Mesendoderm (in vitro differentiated cells): ENCODE measurements around the gene PQBP1.

Experiments
- DNase-seq: peaks from one replicate; pipeline ENCODE4 v3.0.0; 2013
- H2AK5ac ChIP-seq: 2 replicates; pipeline ENCODE4 v1.6.1; 2013; ENCODE audit warnings: low read length, inconsistent platforms
- H2BK120ac ChIP-seq: 2 replicates; pipeline ENCODE4 v1.6.1; 2013; ENCODE audit warnings: low read depth, mild to moderate bottlenecking, low read length, moderate library complexity, mixed read lengths
- H2BK15ac ChIP-seq: replicated peaks from 2 replicates; pipeline ENCODE4 v1.6.1; 2013; ENCODE audit warnings: low read depth, mild to moderate bottlenecking, moderate library complexity
- H2BK5ac ChIP-seq: 2 replicates; pipeline ENCODE4 v1.6.1; 2013; ENCODE audit warnings: low read length, inconsistent platforms
- H3K18ac ChIP-seq: 2 replicates; pipeline ENCODE4 v1.6.1; 2013; ENCODE audit warnings: mild to moderate bottlenecking, low read length, mixed read lengths
- H3K23ac ChIP-seq: one replicate; pipeline ENCODE4 v1.6.1; 2013; ENCODE audit warnings: low read length
- H3K27ac ChIP-seq: 2 replicates; pipeline ENCODE4 v1.5.1; 2013; ENCODE audit warnings: low read depth, mild to moderate bottlenecking, inconsistent platforms, low read length, moderate library complexity
- H3K27me3 ChIP-seq: 2 replicates; pipeline ENCODE4 v1.6.1; 2013; ENCODE audit warnings: low read length, control low read depth, mild to moderate bottlenecking, inconsistent platforms; ENCODE audit not compliant: insufficient read depth, poor library complexity
- H3K36me3 ChIP-seq: 2 replicates; pipeline ENCODE4 v1.6.1; 2013; ENCODE audit warnings: low read length, inconsistent platforms; ENCODE audit not compliant: control insufficient read depth, insufficient read depth
- H3K4ac ChIP-seq: one replicate; pipeline ENCODE4 v1.6.1; 2013; ENCODE audit warnings: low read depth, mild to moderate bottlenecking, low read length, moderate library complexity
- H3K4me1 ChIP-seq: 2 replicates; pipeline ENCODE4 v1.6.1; 2013; ENCODE audit warnings: low read depth, low read length, inconsistent platforms; ENCODE audit not compliant: control insufficient read depth
- H3K4me2 ChIP-seq: 2 replicates; pipeline ENCODE4 v1.6.1; 2013; ENCODE audit warnings: low read length
- H3K4me3 ChIP-seq: 2 replicates; pipeline ENCODE4 v1.5.1; 2013; ENCODE audit warnings: mild to moderate bottlenecking, low read length
- H3K56ac ChIP-seq: one replicate; pipeline ENCODE4 v1.6.1; 2013; ENCODE audit warnings: low read length
- H3K79me1 ChIP-seq: 2 replicates; pipeline ENCODE4 v1.6.1; 2013; ENCODE audit warnings: low read length, inconsistent platforms
- H3K79me2 ChIP-seq: 2 replicates; pipeline ENCODE4 v1.6.1; 2013; ENCODE audit warnings: mild to moderate bottlenecking, low read length; ENCODE audit not compliant: control insufficient read depth, insufficient read depth
- H3K9ac ChIP-seq: 2 replicates; pipeline ENCODE4 v1.6.1; 2013; ENCODE audit warnings: low read length, inconsistent platforms
- H4K5ac ChIP-seq: one replicate; pipeline ENCODE4 v1.6.1; 2013; ENCODE audit warnings: low read length
- H4K8ac ChIP-seq: one replicate; pipeline ENCODE4 v1.6.1; 2013; ENCODE audit warnings: low read depth, mild to moderate bottlenecking, control low read depth, low read length, moderate library complexity
- WGBS: extraction: QIAGEN DNeasy Blood & Tissue Kit; methylation state at CpG from one replicate; pipeline ENCODE4 v1.1.7; 2013; ENCODE audit warnings: low lambda C conversion rate, missing lambda C conversion rate; ENCODE audit not compliant: insufficient coverage; ENCODE audit errors: extremely low coverage; 5-methylcytosine and 5-hydroxymethylcytosine counted together

The PQBP1 gene

DNA sequence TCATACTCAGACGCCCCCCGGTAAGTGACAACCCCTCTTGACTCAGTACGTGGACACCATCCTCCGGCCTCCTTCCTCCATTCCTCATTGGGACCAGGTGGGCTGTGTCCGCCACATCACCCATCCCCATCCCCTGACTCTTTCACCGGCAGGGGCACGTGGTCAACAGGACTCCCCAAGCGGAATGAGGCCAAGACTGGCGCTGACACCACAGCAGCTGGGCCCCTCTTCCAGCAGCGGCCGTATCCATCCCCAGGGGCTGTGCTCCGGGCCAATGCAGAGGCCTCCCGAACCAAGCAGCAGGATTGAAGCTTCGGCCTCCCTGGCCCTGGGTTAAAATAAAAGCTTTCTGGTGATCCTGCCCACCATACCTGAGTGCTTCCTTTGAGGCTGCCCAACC, 5.0 kb downstream of the PQBP1 start:
- Histone ChIP-seq H2BK120ac (no peak overlapping the region), H3K36me3 (peaks cover 2% of the 10 kb centered on the region), H3K4me1 (no peaks in the 10 kb centered on the region), H3K56ac (no peak overlapping the region), H2BK15ac (no peak overlapping the region), H3K4ac (no peak overlapping the region), H3K9ac (no peak overlapping the region), H3K18ac (no peak overlapping the region), H3K4me2 (no peak overlapping the region), H3K27ac (no peak overlapping the region), H2AK5ac (no peak overlapping the region), H4K5ac (no peak overlapping the region), H3K4me3 (no peak overlapping the region), H3K79me1 (no peaks in the 10 kb centered on the region), H3K27me3 (no peaks in the 10 kb centered on the region), H3K23ac (no peak overlapping the region), H4K8ac (no peak overlapping the region), H2BK5ac (no peak overlapping the region), H3K79me2 (peaks cover 6% of the 10 kb centered on the region)
- DNase-seq: no peak
- WGBS: no CpG with 5 or more reads among the region's 14 CpGs

DNA sequence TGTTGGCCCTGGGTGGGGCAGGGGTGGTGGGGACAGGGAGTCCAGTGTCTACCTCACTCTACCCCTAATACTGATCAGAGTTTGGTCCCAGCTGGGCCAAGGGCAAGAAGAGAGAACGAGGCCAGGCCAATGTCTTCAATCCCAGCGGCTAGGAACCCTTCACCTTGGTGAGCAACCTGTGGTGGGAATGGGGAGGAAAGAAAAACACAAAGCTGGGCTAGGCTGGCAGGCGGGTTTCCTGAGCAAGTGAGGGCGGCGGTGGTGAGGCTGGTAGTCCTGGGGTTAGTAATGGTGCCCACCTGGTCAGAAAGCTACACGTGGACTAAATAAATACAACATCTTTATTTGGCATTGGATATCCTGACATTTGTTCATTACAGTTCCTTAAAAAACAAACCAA, 5.6 kb downstream of the PQBP1 start:
- Histone ChIP-seq H3K56ac (no peak overlapping the region), H3K9ac (no peak overlapping the region), H2AK5ac (no peak overlapping the region), H4K5ac (no peak overlapping the region), H4K8ac (no peak overlapping the region), H3K27me3 (no peaks in the 10 kb centered on the region), H3K4ac (no peak overlapping the region), H2BK5ac (no peak overlapping the region), H2BK15ac (no peak overlapping the region), H3K79me2 (peaks cover 6% of the 10 kb centered on the region), H3K79me1 (no peaks in the 10 kb centered on the region), H3K4me1 (no peaks in the 10 kb centered on the region), H3K18ac (no peak overlapping the region), H3K4me2 (no peak overlapping the region), H3K4me3 (no peak overlapping the region), H3K36me3 (peaks cover 2% of the 10 kb centered on the region), H3K23ac (no peak overlapping the region), H2BK120ac (no peak overlapping the region), H3K27ac (no peak overlapping the region)
- no peak for DNase-seq
- no CpG with 5 or more reads among the region's 6 CpGs for WGBS

- Histone ChIP-seq H3K4me2 (no peak overlapping the region), H2BK15ac (no peak overlapping the region), H3K56ac (no peak overlapping the region), H3K27me3 (no peaks in the 10 kb centered on the region), H2BK120ac (no peak overlapping the region), H3K9ac (no peak overlapping the region), H3K18ac (no peak overlapping the region), H3K27ac (no peak overlapping the region), H3K4ac (no peak overlapping the region), H3K23ac (no peak overlapping the region), H3K79me2 (peaks cover 3% of the 10 kb centered on the region), H3K36me3 (peaks cover 2% of the 10 kb centered on the region), H4K5ac (no peak overlapping the region), H2AK5ac (no peak overlapping the region), H3K4me1 (no peaks in the 10 kb centered on the region), H3K4me3 (no peak overlapping the region), H2BK5ac (no peak overlapping the region), H4K8ac (no peak overlapping the region), H3K79me1 (no peaks in the 10 kb centered on the region)
- WGBS: no CpG with 5 or more reads among the region's 8 CpGs
- no peak for DNase-seq
Observed at GRCh38 chrX:48904180-48904579, 6.5 kb downstream of the PQBP1 start.

DNA sequence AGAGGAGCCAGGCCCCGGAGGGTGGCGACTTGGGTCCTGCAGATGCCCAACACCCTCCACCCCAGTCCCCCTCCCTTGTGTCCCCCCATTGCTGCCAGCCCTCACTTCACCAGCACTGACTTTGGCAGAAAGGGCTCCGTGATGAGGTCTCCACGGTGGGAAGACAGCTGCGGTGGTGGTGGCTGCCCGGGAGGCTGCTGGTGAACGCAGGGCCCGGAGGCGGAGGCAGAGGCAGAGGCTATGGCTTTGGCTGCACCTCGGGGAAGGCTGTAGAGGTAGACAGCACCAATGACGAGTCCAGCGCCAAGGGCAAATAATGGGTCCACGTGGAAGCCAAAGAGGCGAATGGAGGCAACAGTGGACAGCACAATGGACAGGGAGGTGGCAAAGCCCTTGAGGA, 6.9 kb downstream of the PQBP1 start:
- H3K4ac ChIP-seq: no peak overlapping the region
- H3K4me1 ChIP-seq: no peaks in the 10 kb centered on the region
- no peak for DNase-seq
- H2BK15ac ChIP-seq: no peak overlapping the region
- H3K79me2 ChIP-seq: peaks cover under 1% of the 10 kb centered on the region
- no peak overlapping the region for H3K23ac ChIP-seq
- H3K36me3 ChIP-seq: peaks cover 2% of the 10 kb centered on the region
- H3K27me3 ChIP-seq: no peaks in the 10 kb centered on the region
- H4K5ac ChIP-seq: no peak overlapping the region
- H2AK5ac ChIP-seq: no peak overlapping the region
- H4K8ac ChIP-seq: no peak overlapping the region
- WGBS: no CpG with 5 or more reads among the region's 14 CpGs
- H3K18ac ChIP-seq: no peak overlapping the region
- no peaks in the 10 kb centered on the region for H3K79me1 ChIP-seq
- no peak overlapping the region for H2BK5ac ChIP-seq
- no peak overlapping the region for H3K4me2 ChIP-seq
- H3K4me3 ChIP-seq: no peak overlapping the region
- no peak overlapping the region for H3K27ac ChIP-seq
- no peak overlapping the region for H2BK120ac ChIP-seq
- H3K9ac ChIP-seq: no peak overlapping the region
- no peak overlapping the region for H3K56ac ChIP-seq

DNA sequence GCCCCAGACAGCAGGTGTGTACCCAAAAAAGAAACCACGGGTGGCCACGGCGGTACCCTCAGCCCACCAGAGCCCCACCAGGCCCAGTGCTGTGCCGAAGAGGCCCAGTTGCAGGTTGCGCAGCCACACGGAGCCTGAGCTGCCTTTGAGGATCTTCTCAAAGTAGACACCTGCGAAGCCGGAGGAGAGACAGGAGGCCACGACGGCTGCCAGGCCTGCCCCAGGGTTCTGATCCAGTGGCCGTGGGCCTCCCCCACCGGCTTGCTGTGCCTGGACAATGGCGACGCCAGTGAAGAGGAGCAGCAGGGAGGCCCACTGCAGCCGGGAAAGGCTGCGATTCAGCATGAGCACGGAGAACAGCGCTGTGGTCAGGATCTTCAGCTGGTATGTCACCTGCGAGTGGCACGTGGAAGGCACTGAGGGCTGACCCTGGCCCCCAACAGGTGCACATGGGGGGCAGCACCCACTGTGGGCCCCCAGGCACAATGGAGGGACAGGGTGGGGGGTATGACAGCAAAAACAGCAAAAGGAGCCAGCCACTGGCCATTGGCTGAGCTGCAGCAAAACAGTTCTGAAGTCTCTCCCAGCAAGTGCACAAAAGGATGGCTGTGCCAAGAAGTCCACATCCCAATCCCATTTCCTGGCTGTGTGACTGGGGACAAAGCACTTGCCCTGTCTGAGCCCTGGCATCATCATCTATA, 7.5 kb downstream of the PQBP1 start:
- Histone ChIP-seq H3K4me3 (no peak overlapping the region), H3K4me1 (no peaks in the 10 kb centered on the region), H3K79me1 (no peaks in the 10 kb centered on the region), H3K27ac (no peak overlapping the region), H4K8ac (no peak overlapping the region), H3K36me3 (peaks cover 2% of the 10 kb centered on the region), H2AK5ac (no peak overlapping the region), H3K56ac (no peak overlapping the region), H3K4me2 (no peak overlapping the region), H2BK15ac (no peak overlapping the region), H2BK5ac (no peak overlapping the region), H2BK120ac (no peak overlapping the region), H3K4ac (no peak overlapping the region), H3K79me2 (no peaks in the 10 kb centered on the region), H3K23ac (no peak overlapping the region), H3K9ac (no peak overlapping the region), H3K27me3 (no peaks in the 10 kb centered on the region), H3K18ac (no peak overlapping the region), H4K5ac (no peak overlapping the region)
- no CpG with 5 or more reads among the region's 20 CpGs for WGBS
- no peak for DNase-seq

DNA sequence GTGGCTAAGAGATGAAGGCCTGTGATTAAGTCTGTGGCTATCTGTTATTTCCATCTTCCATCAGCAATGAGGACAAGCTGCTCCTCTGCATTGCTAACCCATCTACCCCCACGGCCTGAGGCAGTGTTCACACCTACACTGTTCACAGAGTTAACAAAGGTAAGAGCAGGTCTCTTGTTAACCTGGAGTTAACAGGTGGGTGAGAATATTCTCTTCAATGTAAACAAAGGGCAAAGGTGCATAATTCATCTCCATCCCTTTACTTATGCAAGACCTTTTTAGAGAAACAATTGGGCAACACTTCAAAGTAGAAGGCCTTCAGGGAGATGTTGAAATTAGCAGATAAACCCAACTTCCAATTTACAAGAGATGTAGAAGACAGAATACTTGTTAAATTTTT, 10.9 kb downstream of the PQBP1 start:
- no peaks in the 10 kb centered on the region for H3K4me1 ChIP-seq
- WGBS: no CpG with 5 or more reads among the region's 1 CpG
- H2AK5ac ChIP-seq: no peak overlapping the region
- no peak overlapping the region for H2BK120ac ChIP-seq
- H3K56ac ChIP-seq: no peak overlapping the region
- no peak overlapping the region for H3K23ac ChIP-seq
- no peak overlapping the region for H3K4me3 ChIP-seq
- H3K27me3 ChIP-seq: no peaks in the 10 kb centered on the region
- no peak overlapping the region for H3K27ac ChIP-seq
- no peak overlapping the region for H3K4ac ChIP-seq
- no peak overlapping the region for H4K5ac ChIP-seq
- no peaks in the 10 kb centered on the region for H3K79me1 ChIP-seq
- H3K9ac ChIP-seq: no peak overlapping the region
- no peak overlapping the region for H3K18ac ChIP-seq
- no peaks in the 10 kb centered on the region for H3K36me3 ChIP-seq
- DNase-seq: peak; percentile 75
- no peak overlapping the region for H2BK5ac ChIP-seq
- no peak overlapping the region for H3K4me2 ChIP-seq
- H3K79me2 ChIP-seq: peaks cover 6% of the 10 kb centered on the region
- H4K8ac ChIP-seq: no peak overlapping the region
- no peak overlapping the region for H2BK15ac ChIP-seq
